ENCODE results near the gene PSME2. TPM values are rescaled to one million over a fixed set of nuclear protein-coding genes. Genes with fewer than 3 reads are reported as not detected.
A peak's percentile ranks its signal among the peaks of the same experiment; 100 is the strongest.

The PSME2 gene
- total RNA-seq, 4 donors from 2014 or later, result 39.3 to 75.2 (median 47.0) TPM

DNA sequence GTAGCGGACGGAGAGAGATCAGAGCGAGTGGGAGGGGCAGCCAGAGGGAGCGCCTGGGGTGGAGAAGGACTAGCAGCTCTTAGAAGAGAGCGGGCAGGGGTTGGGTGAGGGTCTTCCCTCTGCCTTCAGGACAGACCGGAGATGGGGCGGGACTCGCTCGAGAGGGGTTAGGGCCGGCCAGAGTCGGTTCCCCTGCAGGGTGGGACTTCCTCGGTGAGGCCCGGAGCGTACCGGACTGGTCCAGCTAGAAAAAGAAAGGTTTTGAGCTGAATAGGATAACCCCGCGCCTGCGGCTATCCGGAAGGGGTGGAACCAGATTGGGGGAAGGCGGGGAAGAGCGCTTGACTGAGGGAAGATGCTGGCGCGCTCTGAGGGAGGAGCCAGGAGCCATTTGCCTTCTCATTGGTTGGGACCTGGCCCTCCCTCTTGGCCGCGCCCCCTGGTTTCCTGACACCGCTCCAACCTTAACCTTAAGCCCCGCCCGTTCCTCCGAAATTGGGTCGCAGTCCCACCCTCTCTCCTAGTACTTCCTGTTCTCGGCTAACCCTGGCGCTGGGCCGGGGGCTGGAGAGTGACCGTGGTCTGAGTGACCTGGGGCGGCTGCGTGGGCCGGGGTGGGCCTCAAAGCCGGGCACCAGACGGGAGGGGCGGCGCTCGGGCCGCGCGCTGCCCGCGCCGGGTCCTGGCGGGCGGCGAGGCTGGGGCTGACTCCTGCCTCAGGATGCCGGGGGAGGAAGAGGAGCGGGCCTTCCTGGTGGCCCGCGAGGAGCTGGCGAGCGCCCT, 759 bp upstream of the PSME2 start, which contains the start of gene RNF31:
RNF31 (plus strand) TSS at position 521 of the 783 bp plus-strand sequence; CDS start at position 722, 201 bp downstream.
- WGBS, result 2% methylated on average over 32 of the region's 57 CpGs
- Histone ChIP-seq H3K4me3 (peak within 1 kb of the TSS; percentile 96), H3K36me3 (peaks cover 37% of the 10 kb centered on the region), H3K27me3 (no peaks in the 10 kb centered on the region), H3K27ac (peak within 1 kb of the TSS; percentile 84), H3K9me3 (no peaks in the 10 kb centered on the region), H3K4me1 (peaks cover 37% of the 10 kb centered on the region)
- no peak for TF ChIP-seq CTCF (IDR thresholded peaks at IDR 0.05)
- TF ChIP-seq POLR2A (IDR thresholded peaks at IDR 0.05), result no peak
- peak in 1 of 3 donors; percentile 7 for TF ChIP-seq POLR2AphosphoS5 (IDR thresholded peaks at IDR 0.05)
- peak; percentile 99 to 100 for DNase-seq (ENCODE audit: low spot score in 2 of 2)

GRCh38 chr14:24145690-24146452, 539 bp downstream of the PSME2 start:
- no peaks in the 10 kb centered on the region for H3K9me3 ChIP-seq
- H3K4me1 ChIP-seq, result peaks cover 41% of the 10 kb centered on the region
- H3K36me3 ChIP-seq, result peaks cover 24% of the 10 kb centered on the region
- H3K4me3 ChIP-seq, result peak overlapping the region; percentile 96
- H3K27ac ChIP-seq, result peak overlapping the region; percentile 84
- TF ChIP-seq EP300 (IDR thresholded peaks at IDR 0.05), result no peak
- TF ChIP-seq POLR2A (IDR thresholded peaks at IDR 0.05), result no peak
- no peak for TF ChIP-seq CTCF (IDR thresholded peaks at IDR 0.05)
- no peaks in the 10 kb centered on the region for H3K27me3 ChIP-seq
- WGBS, result 10% methylated on average over 8 of the region's 9 CpGs
- no peak for DNase-seq (ENCODE audit: low spot score in 2 of 2)

- DNase-seq (ENCODE audit: low spot score in 2 of 2), result no peak
- Histone ChIP-seq H3K27ac (no peak overlapping the region), H3K4me3 (no peak overlapping the region), H3K27me3 (no peaks in the 10 kb centered on the region), H3K36me3 (peaks cover 17% of the 10 kb centered on the region), H3K9me3 (no peaks in the 10 kb centered on the region), H3K4me1 (peaks cover 48% of the 10 kb centered on the region)
- WGBS, result 93% methylated on average over 2 of the region's 2 CpGs
- TF ChIP-seq EP300 (IDR thresholded peaks at IDR 0.05) (no peak), CTCF (IDR thresholded peaks at IDR 0.05) (no peak), POLR2AphosphoS5 (IDR thresholded peaks at IDR 0.05) (no peak), POLR2A (IDR thresholded peaks at IDR 0.05) (no peak)
Observed at GRCh38 chr14:24145219-24145618, 1.2 kb downstream of the PSME2 start.

GRCh38 chr14:24144451-24144850, 2.0 kb downstream of the PSME2 start:
- TF ChIP-seq EP300 (IDR thresholded peaks at IDR 0.05) (no peak), POLR2A (IDR thresholded peaks at IDR 0.05) (no peak), CTCF (IDR thresholded peaks at IDR 0.05) (no peak), POLR2AphosphoS5 (IDR thresholded peaks at IDR 0.05) (no peak)
- WGBS, result 96% methylated on average over 1 of the region's 1 CpG
- Histone ChIP-seq H3K4me1 (peaks cover 54% of the 10 kb centered on the region), H3K36me3 (peaks cover 12% of the 10 kb centered on the region), H3K27me3 (no peaks in the 10 kb centered on the region), H3K4me3 (no peak overlapping the region), H3K27ac (no peak overlapping the region), H3K9me3 (no peaks in the 10 kb centered on the region)
- DNase-seq (ENCODE audit: low spot score in 2 of 2), result no peak

DNA sequence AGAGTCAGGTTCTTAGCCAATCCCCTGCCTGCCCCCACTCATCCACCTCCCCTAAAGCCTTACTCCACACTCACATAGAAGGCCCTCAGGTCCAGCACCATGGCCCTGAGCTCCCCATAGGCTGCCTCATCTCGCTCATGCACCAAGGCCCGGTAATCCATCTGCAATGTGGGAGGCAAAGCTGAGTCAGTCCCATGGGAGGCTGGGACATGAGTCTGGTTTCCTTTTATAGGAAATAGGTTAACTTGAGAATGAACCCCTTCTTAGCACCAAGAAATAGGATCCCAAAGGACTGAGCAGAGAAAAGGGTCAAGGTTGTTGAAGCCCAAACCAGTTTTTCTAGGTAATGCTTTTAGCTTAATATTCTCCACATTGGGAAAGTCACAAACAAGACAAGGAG, 2.9 kb downstream of the PSME2 start:
- Histone ChIP-seq H3K36me3 (peaks cover 21% of the 10 kb centered on the region), H3K27ac (no peak overlapping the region), H3K27me3 (no peaks in the 10 kb centered on the region), H3K9me3 (no peaks in the 10 kb centered on the region), H3K4me3 (no peak overlapping the region), H3K4me1 (peaks cover 52% of the 10 kb centered on the region)
- no peak for DNase-seq (ENCODE audit: low spot score in 2 of 2)
- 67% methylated on average over 2 of the region's 2 CpGs for WGBS
- TF ChIP-seq EP300 (IDR thresholded peaks at IDR 0.05) (no peak), POLR2A (IDR thresholded peaks at IDR 0.05) (no peak), POLR2AphosphoS5 (IDR thresholded peaks at IDR 0.05) (no peak), CTCF (IDR thresholded peaks at IDR 0.05) (no peak)

Measured in suprapubic skin (tissue), 4 donors.